ENCODE measurements around the gene FKBP1A. TPM values are rescaled to one million over a fixed set of nuclear protein-coding genes. Genes with fewer than 3 reads are reported as not detected.

The FKBP1A gene
- total RNA-seq, 4 donors from 2014 or later, result 76.2 to 132 (median 102) TPM

GRCh38 chr20:1331101-1331500, 61.8 kb downstream of the FKBP1A start:
- Histone ChIP-seq H3K4me1 (peaks cover 46 to 88% (median 51%) of the 10 kb centered on the region in 3 donors), H3K27me3 (no peaks in the 10 kb centered on the region), H3K27ac (peak overlapping the region; percentile 90 to 99 (median 98)), H3K36me3 (peaks cover 0 to 22% (median 0%) of the 10 kb centered on the region in 3 donors), H3K9me3 (no peaks in the 10 kb centered on the region), H3K4me3 (no peak overlapping the region)
- WGBS, 2 donors, result 84 to 100% methylated on average over 2 of the region's 2 CpGs
- TF ChIP-seq POLR2A (IDR thresholded peaks at IDR 0.05), result no peak
- TF ChIP-seq, protein P1, sequence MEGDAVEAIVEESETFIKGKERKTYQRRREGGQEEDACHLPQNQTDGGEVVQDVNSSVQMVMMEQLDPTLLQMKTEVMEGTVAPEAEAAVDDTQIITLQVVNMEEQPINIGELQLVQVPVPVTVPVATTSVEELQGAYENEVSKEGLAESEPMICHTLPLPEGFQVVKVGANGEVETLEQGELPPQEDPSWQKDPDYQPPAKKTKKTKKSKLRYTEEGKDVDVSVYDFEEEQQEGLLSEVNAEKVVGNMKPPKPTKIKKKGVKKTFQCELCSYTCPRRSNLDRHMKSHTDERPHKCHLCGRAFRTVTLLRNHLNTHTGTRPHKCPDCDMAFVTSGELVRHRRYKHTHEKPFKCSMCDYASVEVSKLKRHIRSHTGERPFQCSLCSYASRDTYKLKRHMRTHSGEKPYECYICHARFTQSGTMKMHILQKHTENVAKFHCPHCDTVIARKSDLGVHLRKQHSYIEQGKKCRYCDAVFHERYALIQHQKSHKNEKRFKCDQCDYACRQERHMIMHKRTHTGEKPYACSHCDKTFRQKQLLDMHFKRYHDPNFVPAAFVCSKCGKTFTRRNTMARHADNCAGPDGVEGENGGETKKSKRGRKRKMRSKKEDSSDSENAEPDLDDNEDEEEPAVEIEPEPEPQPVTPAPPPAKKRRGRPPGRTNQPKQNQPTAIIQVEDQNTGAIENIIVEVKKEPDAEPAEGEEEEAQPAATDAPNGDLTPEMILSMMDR (IDR thresholded peaks at IDR 0.05), result no peak
- no peak for DNase-seq
- intact Hi-C loops (cut with DNase I), result no loop called here

DNA sequence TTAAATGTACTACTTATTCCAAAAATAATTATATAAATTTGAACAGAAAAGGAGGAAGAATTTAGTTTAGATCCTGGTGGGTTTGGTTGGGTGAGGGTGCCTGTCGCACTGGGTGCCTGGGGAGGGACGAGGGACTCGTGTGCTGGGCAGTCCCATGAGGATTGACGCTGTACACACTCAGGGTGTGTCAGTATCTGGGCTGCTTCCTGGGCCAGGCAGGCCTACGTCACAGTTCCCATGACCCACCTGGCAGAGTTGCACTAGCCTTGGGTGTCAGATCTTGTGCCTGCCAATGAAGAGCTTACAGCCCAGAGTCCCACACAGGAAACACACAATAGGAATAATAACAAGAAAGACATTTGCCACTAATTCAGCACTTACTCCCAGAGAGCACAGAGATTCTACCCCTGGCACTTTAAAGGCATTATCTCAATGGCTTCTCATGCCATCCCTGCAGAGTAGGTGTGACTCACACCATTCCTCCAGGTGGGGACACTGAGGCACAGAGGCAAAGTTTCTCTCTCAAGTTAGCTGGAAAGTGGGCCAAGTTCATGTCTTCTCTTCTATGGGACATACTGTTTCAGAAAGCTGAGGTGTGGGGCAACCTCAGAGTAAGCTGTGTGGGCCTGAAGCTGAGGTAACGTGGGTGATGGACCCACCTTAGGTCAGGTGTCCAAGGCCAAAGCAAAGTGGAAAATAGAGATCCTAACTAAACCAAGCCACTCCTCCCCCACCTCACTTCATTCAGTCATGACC, 62.6 kb downstream of the FKBP1A start:
- H3K27ac ChIP-seq, result peak overlapping the region; percentile 90 to 99 (median 98)
- WGBS, 2 donors, result 35 to 58% methylated on average over 6 of the region's 6 CpGs
- no peaks in the 10 kb centered on the region for H3K9me3 ChIP-seq
- TF ChIP-seq POLR2A (IDR thresholded peaks at IDR 0.05), result peak in 1 of 4 donors; percentile 44
- TF ChIP-seq, protein P1 (IDR thresholded peaks at IDR 0.05), result no peak
- no peak overlapping the region for H3K4me3 ChIP-seq
- DNase-seq, result no peak
- peaks cover 47 to 84% (median 48%) of the 10 kb centered on the region in 3 donors for H3K4me1 ChIP-seq
- H3K27me3 ChIP-seq, result no peaks in the 10 kb centered on the region
- intact Hi-C loops (cut with DNase I), result no loop called here
- peaks cover 0 to 22% (median 0%) of the 10 kb centered on the region in 3 donors for H3K36me3 ChIP-seq

DNA sequence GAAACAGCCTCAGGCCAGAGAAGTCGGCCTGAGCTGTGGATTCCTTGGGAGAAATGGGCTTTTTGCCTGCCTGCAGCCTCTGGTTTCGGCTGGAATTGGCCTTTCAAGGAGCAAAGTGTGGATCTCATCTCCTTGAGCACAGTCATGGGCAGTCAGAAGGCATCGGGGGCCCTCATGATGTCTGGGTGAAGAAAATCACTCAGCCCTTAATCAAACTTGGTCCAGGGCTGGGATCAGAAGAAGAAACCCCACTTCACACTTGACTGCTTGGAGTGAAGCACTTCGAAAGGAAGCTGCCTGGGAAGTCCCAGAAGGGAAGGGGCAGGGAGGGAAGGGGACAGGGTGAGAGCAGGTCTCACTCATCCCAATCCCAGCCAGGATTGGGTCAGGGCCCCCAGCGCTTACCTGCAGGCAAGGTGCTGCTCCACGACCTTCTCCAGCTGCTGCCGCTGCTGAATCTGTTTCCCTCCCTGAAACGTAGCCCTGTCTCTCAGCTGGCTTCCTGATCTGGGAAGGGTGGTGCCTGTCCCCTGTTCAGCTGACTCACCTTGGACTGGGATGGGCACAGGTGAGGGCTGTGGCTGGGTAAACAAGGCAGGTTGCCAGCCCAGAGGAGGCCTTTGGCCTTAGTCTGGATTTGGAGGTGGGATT, 64.0 kb downstream of the FKBP1A start, which contains the start of gene SDCBP2:
Gene SDCBP2 (minus strand): TSS at position 460 of the 651 bp plus-strand sequence. CDS start 8,723 bp downstream, outside the sequence.
- peak within 1 kb of the TSS; percentile 27 to 95 (median 82) for H3K4me3 ChIP-seq
- peaks cover 48 to 86% (median 56%) of the 10 kb centered on the region in 3 donors for H3K4me1 ChIP-seq
- intact Hi-C loops (cut with DNase I), result no loop called here

GRCh38 chr20:1327827-1328679, 64.8 kb downstream of the FKBP1A start:
- intact Hi-C loops (cut with DNase I), result no loop called here
- DNase-seq, result no peak
- Histone ChIP-seq H3K27me3 (no peaks in the 10 kb centered on the region), H3K4me1 (peaks cover 48 to 89% (median 60%) of the 10 kb centered on the region in 3 donors), H3K36me3 (peaks cover 0 to 10% (median 0%) of the 10 kb centered on the region in 3 donors), H3K4me3 (peak overlapping the region; percentile 27 to 95 (median 82)), H3K9me3 (no peaks in the 10 kb centered on the region), H3K27ac (peak overlapping the region; percentile 96 to 99 (median 98))
- 70 to 79% methylated on average over 6 of the region's 7 CpGs for WGBS, 2 donors
- no peak for TF ChIP-seq POLR2A (IDR thresholded peaks at IDR 0.05)
- TF ChIP-seq, protein P1 (IDR thresholded peaks at IDR 0.05), result no peak

More for the DNA sequence above, 64.0 kb downstream of the FKBP1A start, which contains the start of gene SDCBP2:
- DNase-seq, result no peak
- H3K9me3 ChIP-seq, result no peaks in the 10 kb centered on the region
- TF ChIP-seq, protein P1 (IDR thresholded peaks at IDR 0.05), result no peak
- TF ChIP-seq POLR2A (IDR thresholded peaks at IDR 0.05), result peak in 3 of 4 donors; percentile 73 to 86 (median 75)
- peak within 1 kb of the TSS; percentile 96 to 99 (median 98) for H3K27ac ChIP-seq
- 42 to 71% methylated on average over 2 to 4 of the region's 8 CpGs for WGBS, 2 donors
- H3K27me3 ChIP-seq, result no peaks in the 10 kb centered on the region
- peaks cover 0 to 17% (median 0%) of the 10 kb centered on the region in 3 donors for H3K36me3 ChIP-seq
